DMS79 (cell line): Measurements from ENCODE around the gene AMZ2.
"Not testable (repeated sequence)": the region's sequence is repeated elsewhere in the genome, so short reads cannot be mapped to it uniquely, and the experiment has no call there.

Source experiments
- DNase-seq: peaks from one replicate; lab custom pipeline; 2025; lab: John Stamatoyannopoulos, UW

Gene AMZ2

DNA sequence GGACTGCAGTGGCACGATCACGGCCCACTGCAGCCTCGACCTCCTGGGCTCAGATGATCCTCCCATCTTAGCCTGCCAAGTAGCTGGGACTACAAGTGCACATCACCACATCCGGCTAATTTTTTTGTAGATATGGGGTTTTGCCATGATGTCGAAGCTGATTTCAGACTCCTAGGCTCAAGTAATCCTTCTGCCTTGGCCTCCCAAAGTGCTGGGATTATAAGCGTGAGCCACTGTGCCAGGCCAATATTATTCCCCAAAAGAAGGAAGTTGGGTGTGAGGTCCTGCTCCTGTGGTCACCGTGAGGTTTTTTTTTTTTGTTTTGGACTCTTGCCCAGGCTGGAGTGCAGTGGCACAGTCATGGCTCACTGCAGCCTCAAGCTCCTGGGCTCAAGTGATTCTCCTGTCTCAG is 1.5 kb downstream of the AMZ2 start:
- DNase-seq, result no peak

DNA sequence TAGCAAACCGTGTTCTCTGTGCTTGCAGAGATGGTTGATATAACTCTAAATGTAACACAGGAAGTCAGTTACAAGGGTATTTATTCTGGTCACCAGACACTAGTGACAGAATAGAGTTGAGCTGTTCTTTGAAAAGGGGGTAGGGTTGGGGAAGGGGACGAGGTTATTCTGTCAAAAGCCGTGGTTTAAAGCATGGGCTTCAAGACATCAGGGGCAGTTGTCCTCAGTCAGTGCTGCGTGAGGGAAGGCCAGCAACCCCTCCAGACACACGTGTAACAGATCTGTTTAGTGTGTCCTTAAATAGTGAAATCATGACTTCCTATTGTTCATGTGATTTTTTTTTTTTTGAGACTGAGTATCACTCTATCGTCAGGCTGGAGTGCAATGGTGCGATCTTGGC is 5.6 kb downstream of the AMZ2 start:
- not testable (repeated sequence) for DNase-seq

DNA sequence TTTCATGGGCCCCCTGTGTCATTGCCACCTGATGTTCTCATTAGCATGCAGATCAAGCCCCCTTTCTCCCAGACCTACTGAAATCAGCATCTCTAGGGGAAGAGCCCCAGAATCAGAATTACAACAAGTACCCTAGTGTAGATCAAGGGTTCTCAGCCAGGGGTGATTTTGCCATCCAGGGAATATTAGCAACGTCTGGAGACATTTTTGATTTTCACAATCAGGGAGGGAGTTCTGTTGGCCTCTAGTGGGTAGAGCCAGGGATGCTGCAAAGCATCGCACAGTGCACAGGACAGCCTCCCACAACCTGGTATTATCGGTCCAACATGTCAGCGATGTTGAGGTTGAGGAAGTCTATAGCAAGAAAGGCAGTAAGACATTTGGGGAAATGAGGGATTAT is 7.3 kb downstream of the AMZ2 start:
- DNase-seq, result no peak

DNA sequence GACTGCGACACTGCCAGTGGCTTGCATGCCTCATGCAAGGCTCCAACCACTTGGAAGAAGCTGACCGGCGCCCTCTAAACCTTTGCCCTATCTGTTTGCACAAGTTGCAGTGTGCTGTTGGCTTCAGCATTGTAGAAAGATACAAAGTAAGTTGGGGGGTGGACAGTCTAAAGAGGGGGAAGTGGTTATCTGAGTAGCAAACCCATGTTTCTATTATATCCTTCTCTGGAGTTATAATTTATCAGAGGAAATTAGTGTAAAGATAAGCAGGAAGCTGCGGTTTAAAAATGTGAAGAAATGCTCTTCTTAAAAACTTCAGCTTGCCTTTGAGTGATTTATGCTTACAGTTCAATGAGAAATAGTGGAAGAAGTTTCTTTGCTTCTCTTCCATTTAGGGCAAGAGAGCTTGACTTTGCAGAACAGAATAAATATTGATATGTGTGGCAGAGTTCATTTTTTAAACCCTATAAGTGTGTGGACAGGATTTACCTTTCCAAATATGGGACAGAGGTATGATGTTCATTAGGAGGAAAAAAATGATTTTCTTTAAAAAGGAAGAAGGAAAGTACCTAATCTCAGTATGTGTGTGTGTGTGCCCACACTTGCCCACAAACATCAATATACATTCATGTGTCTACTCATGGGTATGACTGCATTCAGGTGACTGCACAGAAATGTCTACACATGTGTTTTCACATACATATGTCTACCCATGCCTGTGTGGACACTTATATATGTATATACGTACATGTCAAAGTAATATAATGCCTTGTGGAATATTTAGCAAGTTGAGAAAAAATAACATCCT is 8.1 kb downstream of the AMZ2 start:
- no peak for DNase-seq

DNA sequence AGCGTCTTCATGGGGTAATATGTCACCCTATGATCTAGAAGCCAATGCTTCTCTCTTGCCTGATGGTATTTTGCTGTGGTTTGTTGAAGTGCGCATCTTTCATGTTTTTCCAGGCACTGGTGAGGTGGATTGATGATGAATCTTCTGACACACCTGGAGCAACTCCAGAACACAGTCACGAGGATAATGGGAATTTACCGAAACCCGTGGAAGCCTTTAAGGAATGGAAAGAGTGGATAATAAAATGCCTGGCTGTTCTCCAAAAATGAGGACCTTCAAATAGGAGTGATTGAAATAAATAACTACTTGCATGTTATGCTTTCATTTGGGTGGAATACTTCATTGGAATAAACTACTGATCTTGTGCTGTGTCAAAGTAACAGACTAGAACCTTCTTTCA is 8.9 kb downstream of the AMZ2 start:
- not testable (repeated sequence) for DNase-seq

DNA sequence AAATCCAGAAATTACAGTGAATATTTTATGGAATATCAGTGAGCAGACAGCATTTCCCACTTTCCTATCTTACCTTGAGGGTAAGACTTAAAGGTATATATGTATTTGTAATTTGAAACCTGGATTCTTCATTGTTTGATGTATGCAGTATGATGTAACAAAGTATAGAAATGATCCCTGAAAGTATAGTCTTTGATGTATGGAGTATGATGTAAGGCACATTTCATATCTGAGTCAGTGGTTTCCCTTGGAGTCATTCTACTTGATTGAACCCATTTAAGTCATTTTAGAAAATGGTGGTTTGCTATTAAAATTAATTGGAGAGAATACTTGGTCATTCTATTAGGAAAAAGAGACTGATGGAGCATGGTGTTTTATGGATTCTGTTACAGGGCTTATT is 10.1 kb downstream of the AMZ2 start:
- no peak for DNase-seq

DNA sequence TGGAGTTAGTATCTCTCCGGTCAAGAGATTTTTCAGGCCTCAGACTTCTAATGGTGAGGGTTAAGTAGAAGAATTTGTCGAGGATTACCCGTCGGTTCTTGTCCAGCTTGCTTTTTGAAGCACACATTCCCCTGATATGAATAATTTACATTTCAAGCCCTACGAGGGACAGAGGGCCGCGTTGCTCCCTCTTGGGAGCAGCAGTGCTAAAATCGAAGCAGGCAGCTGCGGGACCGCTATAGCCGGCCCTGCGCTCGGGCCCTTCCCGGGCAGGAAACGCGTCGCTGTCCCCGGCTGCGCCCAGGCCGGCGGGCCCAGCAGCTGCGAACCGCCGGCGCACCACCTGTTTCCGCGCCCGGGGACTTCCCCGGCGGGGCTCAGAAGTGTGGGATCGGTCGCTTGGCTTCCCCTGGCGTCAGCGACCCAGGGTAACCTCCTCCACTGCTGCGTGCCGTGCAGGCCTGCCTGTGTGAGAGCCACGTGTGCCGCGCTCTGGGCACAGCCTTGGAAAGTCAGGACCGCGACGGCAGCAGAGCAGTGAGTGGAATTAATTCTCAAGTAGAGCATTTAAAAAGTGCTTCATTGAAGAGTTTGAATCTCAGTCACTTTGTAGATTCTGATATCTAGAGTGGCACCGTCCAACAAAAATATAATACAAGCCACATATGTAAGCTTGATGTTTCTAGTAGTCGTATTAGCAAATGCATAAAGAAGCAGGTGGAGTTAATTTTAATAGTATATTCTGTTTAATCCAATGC is 11.2 kb downstream of the AMZ2 start:
- not testable (repeated sequence) for DNase-seq

DNA sequence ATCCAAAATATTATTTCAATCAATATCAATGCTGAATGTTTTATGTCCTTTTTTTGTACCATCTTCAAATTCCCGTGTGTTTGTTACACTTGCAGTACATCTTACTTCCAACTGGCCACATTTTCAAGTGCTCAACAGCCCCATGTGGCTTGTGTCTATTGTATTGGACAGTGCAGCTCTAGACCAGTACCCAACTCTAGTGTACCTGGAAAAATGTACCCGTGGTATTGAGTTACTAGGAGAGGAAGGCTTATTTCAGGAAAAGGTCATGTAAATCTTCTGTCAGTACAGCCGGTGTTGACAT is 11.8 kb downstream of the AMZ2 start:
- not testable (repeated sequence) for DNase-seq

DNA sequence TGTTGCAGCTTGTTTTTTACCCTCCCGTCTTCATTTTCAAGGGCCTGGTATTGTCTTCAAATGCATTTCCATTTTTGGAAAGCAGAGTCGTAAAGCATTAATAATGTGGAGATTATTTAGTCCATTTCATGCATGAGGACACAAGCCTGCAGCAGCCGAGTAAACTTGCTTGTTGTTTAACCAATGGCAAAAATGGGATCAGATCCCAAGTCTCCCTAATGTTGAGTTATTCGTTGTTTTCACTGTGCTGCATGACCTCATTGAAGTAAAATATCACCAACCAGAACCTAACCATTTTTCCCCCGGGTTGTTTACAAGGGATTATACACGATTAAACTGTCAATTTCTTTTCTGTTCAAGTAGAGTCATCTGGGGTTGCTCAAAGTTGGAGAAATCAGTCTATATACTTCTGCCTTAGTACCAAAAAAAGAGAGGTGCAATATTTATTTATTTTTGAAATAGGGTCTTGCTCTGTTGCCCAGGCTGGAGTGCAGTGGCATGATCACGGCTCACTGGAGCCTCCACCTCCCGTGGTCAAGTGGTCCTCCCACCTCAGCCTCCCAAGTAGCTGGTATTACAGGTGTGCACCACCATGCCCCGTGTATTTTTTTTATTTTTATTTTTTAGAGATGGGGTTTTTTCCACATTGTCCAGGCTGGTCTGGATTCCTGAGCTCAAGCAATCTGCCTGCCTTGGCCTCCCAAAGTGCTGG is 12.4 kb downstream of the AMZ2 start:
- no peak for DNase-seq

DNA sequence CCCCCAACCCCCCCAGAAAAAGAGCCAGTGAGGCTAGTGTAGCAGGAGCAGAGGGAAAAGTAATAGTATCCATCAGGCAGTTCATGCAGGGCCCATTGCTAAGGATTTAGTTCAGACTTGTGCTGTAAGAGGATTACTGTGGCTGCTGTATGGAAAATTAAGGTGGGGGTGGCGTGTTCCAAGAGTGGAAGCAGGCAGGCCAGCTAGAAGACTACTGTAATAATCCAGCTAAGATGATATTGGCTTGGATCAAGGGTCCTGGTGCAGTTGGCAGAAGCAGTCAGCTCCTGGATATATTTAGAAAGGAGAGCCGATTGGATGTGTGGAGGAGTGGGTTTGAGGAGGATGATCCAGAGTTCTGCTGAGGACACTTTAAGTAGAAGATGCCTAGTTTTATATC is 14.6 kb downstream of the AMZ2 start:
- not testable (repeated sequence) for DNase-seq

DNA sequence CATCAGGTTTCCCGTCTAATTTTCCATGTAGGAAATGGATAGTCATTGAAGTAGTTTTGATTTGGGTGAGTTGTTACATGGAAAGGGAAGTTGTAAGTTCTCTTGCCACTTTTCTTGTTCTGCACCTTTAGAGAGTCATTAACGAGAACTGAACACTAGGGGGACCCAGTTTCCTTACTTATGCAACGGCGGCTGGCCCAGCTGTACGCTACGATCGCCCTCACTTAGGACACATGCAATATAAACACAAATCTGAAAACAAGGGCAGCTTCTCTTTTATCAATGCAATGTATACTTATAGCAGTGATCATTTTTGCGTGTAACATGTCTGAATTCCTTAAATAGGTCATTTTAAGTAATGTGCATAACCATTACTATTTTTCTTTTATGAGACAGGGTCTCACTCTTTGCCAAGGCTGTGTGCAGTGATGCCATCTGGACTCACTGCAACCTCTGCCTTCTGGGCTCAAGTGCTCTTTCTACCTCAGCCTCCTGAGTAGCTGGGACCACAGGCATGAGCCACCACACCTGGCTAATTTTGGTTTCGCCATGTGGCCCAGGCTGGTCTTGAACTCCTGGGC is 15.3 kb downstream of the AMZ2 start:
- not testable (repeated sequence) for DNase-seq

DNA sequence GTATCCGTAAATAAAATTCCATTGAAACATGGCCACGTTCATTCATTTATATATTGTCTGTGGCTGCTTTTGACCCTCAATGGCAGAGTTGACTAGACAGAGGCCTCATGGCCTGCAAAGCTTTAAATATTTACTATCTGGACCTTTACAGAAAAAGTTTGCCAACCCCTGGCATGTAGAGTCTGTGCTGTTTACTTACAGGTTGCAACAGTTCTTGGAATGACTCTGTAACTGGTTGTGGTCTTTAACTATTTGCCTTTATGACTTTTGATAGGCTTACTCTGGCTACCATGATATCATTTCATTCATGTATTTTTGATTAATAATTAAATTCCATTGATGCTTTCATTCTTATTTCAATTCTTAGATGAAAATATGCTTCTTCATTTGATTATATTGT is 18.0 kb downstream of the AMZ2 start:
- DNase-seq, result not testable (repeated sequence)

DNA sequence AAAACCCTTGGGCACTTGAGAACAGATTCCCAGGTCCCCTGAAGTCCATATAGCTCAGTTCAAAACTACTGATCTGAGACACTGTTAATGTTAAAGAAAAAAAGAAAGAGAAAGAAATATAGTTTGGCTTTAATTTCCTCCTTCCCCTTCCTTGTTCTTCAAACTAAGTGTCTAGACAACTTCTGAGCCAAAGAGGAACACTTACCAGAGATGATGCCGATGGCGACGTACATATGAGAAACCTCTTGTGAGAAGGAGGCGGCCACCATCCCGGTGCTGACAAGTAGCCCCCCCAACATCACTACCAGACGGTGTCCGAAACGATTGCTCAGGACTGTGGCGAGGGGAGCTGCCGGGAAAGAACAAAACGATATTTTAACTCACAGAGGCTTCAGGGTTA is 25.9 kb downstream of the AMZ2 start:
- DNase-seq, result no peak

DNA sequence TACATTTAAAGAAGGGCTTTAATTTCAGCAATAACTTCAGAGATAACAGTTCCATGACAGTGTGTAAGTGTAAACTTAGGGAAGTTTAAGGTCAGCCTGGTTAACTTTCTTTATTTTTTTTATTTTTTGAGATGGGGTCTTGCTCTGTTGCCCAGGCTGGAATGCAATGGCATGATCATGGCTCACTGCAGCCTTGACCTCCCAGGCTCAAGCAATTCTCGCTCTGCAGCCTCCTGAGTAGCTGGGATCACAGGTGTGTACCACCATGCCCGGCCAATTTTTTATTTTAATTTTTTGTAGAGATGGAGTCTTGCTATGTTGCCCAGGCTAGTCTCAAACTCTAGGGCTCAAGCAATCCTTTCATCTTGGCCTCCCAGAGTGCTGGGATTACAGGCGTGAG is 28.5 kb downstream of the AMZ2 start:
- DNase-seq, result not testable (repeated sequence)

DNA sequence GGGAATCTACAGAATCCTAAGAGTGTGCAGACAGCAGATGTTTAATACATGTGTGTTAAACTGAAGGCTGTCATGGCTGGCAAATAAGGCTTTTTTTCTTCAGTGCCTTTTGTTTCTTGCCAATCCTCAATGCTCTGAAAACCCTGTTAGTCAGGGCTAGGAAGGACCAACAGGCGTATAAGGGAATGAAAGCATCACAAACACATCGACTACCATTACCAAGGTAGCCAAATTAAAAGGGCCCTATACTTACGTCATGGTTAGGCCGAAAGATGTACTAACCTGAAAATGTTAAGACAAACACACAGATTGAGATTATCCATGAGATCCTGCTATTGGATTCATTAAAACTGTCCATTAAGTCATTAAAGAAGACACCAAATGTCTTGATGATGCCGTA is 30.0 kb downstream of the AMZ2 start:
- no peak for DNase-seq

DNA sequence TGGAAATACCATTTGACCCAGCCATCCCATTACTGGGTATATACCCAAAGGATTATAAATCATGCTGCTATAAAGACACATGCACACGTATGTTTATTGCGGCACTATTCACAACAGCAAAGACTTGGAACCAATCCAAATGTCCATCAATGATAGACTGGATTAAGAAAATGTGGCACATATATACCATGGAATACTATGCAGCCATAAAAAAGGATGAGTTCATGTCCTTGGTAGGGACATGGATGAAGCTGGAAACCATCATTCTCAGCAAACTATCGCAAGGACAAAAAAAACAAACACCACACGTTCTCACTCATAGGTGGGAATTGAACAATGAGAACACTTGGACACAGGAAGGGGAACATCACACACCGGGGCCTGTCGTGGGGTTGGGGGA is 34.1 kb downstream of the AMZ2 start:
- DNase-seq, result not testable (repeated sequence)

DNA sequence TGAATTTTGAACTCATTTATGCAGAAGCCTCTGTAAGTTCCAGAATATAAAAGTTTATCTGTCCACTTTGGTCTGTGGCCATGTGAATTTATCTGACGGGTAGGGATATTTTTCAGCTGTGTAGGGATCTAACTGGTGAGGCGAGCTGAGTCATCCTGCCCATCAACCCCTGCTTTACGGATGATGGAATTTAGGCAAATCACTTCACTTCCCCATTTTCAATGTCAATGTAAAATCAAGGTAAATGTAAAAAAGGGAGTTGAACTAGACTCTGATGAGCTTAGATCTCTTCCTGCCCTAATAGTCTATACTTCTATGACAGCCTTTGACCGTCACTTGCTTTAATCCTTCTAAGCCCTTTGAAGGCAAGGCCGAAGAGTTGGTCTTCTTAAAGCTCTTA is 40.5 kb downstream of the AMZ2 start:
- no peak for DNase-seq

DNA sequence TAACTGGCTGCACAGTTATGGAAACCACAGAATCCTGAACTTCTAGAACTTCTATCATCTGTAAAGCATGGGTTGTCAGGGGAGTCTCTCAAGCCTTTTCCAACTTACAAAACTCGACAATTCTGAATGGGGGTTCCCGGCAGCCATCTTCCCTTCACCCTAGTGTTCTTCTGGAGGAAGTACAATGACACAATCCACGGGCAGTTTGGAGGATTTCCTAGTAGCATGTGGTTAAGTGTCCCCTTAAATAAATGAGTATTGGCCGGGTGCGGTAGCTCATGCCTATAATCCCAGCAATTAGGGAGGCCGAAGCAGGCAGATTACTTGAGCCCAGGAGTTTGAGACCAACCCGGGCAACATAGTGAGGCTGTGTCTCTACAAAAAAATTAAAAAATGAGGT is 41.0 kb downstream of the AMZ2 start:
- no peak for DNase-seq

DNA sequence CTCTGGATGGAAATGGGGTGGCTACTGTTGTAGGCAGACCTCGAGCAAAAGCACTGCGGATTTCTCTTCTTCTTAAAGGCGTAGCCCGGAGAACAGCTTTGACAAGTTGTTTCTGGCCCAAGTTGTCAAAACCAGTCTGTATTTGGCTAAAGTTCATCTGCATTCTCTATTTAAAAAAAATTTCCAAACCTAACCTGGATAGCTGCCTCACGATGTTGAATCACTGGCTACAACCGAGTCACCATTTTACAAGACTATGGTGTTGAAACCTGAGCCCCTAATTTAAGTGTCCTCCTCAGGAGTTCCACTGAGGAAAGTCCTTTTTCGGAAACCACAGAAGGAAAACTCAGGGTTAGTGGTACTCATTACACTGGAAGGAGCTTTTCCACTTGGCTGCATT is 41.6 kb downstream of the AMZ2 start:
- no peak for DNase-seq

DNA sequence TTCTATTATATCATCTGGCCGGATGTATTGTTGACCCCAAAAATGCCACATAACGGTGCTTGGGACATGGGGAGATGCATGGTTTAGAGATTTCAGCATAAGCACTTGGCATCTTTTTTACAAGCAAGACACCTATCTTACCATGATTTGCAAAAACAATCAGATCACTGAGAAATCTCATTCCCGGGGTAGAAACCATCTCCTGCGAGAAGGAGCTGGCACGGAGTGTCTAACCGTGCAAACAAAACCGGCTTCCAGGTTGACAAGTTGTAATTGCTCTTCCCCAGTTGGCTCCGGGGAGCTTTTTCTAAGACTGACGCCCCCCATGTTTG is 42.1 kb downstream of the AMZ2 start:
- DNase-seq, result no peak

DNA sequence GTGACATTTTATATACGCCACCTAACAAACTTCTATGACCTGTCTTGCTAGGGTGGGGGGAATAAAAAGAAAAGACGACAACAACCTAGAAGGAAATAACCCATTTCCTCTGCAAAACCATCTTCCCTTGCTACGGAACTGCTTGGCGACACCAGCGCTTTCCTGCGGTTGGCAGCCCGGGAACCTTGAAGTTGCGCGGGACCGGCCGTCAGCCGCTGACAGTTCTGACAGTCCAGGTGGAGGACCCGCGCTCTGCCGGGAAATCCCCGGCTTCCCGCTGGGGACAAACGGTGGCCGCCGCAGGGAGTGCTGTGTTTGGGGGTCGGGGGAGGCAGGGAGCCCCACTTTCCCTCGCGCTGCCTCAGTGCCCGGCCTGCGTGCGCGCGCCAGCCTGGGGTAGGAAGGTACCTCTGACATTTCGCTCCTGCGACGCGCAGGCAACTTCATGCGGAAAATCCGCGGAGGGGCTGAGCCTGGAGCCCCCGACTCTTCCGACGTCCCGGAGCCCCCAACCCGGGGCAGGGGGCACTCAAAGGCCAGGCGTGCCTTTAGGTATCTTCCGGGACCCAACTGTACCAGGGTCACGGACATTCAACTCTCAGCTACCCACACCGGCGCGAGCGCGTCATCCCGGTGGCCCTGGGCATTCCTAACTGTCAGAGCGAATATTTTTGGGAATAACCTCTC is 42.6 kb downstream of the AMZ2 start:
- DNase-seq, result no peak
